HG03060 (cell line): ENCODE measurements around the gene CLCC1.

Experiments used
- ATAC-seq: cut with Tn5 transposase; IDR thresholded peaks from one replicate; pipeline ENCODE4 v1.9.1; 2021; ENCODE audit warnings: low read depth, moderate number of reproducible peaks; ENCODE audit not compliant: unreplicated experiment

The CLCC1 gene

DNA sequence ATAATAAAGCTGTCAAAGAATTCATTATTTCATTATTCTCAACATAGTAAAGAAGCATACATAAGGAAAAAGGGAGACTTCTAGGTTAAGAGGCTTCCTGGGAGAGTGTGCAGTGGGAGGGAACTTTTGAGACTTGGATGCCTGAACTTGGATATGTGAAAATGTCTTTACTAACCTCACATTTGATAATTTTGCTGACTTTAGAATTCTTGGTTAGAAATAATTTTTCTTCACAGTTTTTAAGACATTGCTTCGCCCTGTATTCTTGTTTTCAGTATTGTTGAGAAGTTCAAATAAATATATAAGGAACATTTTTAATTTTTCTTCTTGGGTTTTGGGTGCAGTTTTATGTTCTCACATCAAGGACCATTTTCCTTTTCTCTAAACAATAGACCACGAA is 46.5 kb downstream of the CLCC1 start:
- no peak for ATAC-seq
